ENCODE results near the gene LIPE.
A peak's percentile ranks its signal among the peaks of the same experiment; 100 is the strongest.
"Not testable (repeated sequence)": the region's sequence is repeated elsewhere in the genome, so short reads cannot be mapped to it uniquely, and the experiment has no call there.

Gene LIPE

GRCh38 chr19:42427313-42427712, at the start of gene LIPE:
Gene LIPE (minus strand): TSS chr19:42427388. CDS start chr19:42427149, 239 bp downstream.
- no peak for DNase-seq (ENCODE audit: low read depth)

GRCh38 chr19:42475366-42475765, 48.2 kb upstream of the LIPE start:
- no peak for DNase-seq (ENCODE audit: low read depth)

GRCh38 chr19:42474743-42475142, 47.6 kb upstream of the LIPE start:
- DNase-seq (ENCODE audit: low read depth): no peak

GRCh38 chr19:42473686-42474085, 46.5 kb upstream of the LIPE start:
- DNase-seq (ENCODE audit: low read depth): no peak

GRCh38 chr19:42472402-42473147, 45.4 kb upstream of the LIPE start:
- DNase-seq (ENCODE audit: low read depth): no peak

GRCh38 chr19:42471554-42472249, 44.5 kb upstream of the LIPE start:
- no peak for DNase-seq (ENCODE audit: low read depth)

GRCh38 chr19:42469311-42470235, 42.4 kb upstream of the LIPE start:
- DNase-seq (ENCODE audit: low read depth): no peak

- DNase-seq (ENCODE audit: low read depth): no peak
These were observed 41.1 kb upstream of the LIPE start for GRCh38 chr19:42468273-42468796.

- no peak for DNase-seq (ENCODE audit: low read depth)
These were observed 40.1 kb upstream of the LIPE start for GRCh38 chr19:42467183-42467760.

- DNase-seq (ENCODE audit: low read depth): no peak
These were observed 39.5 kb upstream of the LIPE start for GRCh38 chr19:42466521-42467182.

GRCh38 chr19:42465827-42466280, 38.7 kb upstream of the LIPE start:
- no peak for DNase-seq (ENCODE audit: low read depth)

- DNase-seq (ENCODE audit: low read depth): no peak
These were observed 34.6 kb upstream of the LIPE start for GRCh38 chr19:42461700-42462324.

GRCh38 chr19:42461231-42461630, 34.0 kb upstream of the LIPE start:
- DNase-seq (ENCODE audit: low read depth): not testable (repeated sequence)

GRCh38 chr19:42459926-42460325, 32.7 kb upstream of the LIPE start:
- DNase-seq (ENCODE audit: low read depth): no peak

- DNase-seq (ENCODE audit: low read depth): no peak
These were observed 28.5 kb upstream of the LIPE start for GRCh38 chr19:42455621-42456081.

- no peak for DNase-seq (ENCODE audit: low read depth)
These were observed 27.9 kb upstream of the LIPE start for GRCh38 chr19:42455086-42455485.

GRCh38 chr19:42452590-42452989, 25.4 kb upstream of the LIPE start:
- no peak for DNase-seq (ENCODE audit: low read depth)

- peak; percentile 87 for DNase-seq (ENCODE audit: low read depth)
These were observed 23.2 kb upstream of the LIPE start for GRCh38 chr19:42450314-42450934.

GRCh38 chr19:42448306-42448705, 21.1 kb upstream of the LIPE start:
- DNase-seq (ENCODE audit: low read depth): not testable (repeated sequence)

GRCh38 chr19:42445948-42446347, 18.8 kb upstream of the LIPE start:
- DNase-seq (ENCODE audit: low read depth): no peak

Measured in CMK (cell line).